Neural cell (in vitro differentiated cells): ENCODE results near the gene DNAJB8. TPM values are rescaled to one million over a fixed set of nuclear protein-coding genes. Genes with fewer than 3 reads are reported as not detected.

ENCODE experiments used
- H2AFZ ChIP-seq: fragments of 200-600, 300-800 bp; sonication (generic), shearing (Covaris generic); 2 replicates; pipeline ENCODE4 v1.6.0; 2014; ENCODE audit warnings: low read depth, mild to moderate bottlenecking, antibody characterized with exemption, low read length, moderate library complexity
- H3F3A ChIP-seq: fragments of 200-600 bp; shearing (Covaris generic); 2 replicates; pipeline ENCODE4 v1.6.1; 2016; ENCODE audit warnings: mild to moderate bottlenecking, moderate library complexity, mixed read lengths, antibody characterized with exemption, low read length; ENCODE audit not compliant: insufficient read depth, poor library complexity, severe bottlenecking
- H3K27ac ChIP-seq: fragments of 200-600, 300-800 bp; sonication (generic), shearing (Covaris generic); 2 replicates; pipeline ENCODE4 v1.5.1; 2014; ENCODE audit warnings: mild to moderate bottlenecking, low read length, moderate library complexity
- H3K27me3 ChIP-seq: fragments of 300-800, 200-600 bp; sonication (generic), shearing (Covaris generic); 2 replicates; pipeline ENCODE4 v1.6.0; 2014; ENCODE audit warnings: mild to moderate bottlenecking, low read depth, low read length, moderate library complexity; ENCODE audit not compliant: insufficient read depth
- H3K36me3 ChIP-seq: fragments of 300-800, 200-600 bp; sonication (generic), shearing (Covaris generic); 2 replicates; pipeline ENCODE4 v1.5.1; 2014; ENCODE audit warnings: mild to moderate bottlenecking, antibody characterized with exemption, low read length, moderate library complexity; ENCODE audit not compliant: insufficient read depth
- H3K4me2 ChIP-seq: fragments of 300-800, 200-600 bp; sonication (generic), shearing (Covaris generic); 2 replicates; pipeline ENCODE4 v1.6.0; 2014; ENCODE audit warnings: mild to moderate bottlenecking, low read length
- H3K4me3 ChIP-seq: fragments of 300-800, 200-600 bp; sonication (generic), shearing (Covaris generic); 2 replicates; pipeline ENCODE4 v1.5.1; 2014; ENCODE audit warnings: mild to moderate bottlenecking, low read length, moderate library complexity
- H3K79me2 ChIP-seq: fragments of 200-600 bp; shearing (Covaris generic); replicated peaks from 2 replicates; pipeline ENCODE4 v1.6.0; 2014; ENCODE audit warnings: mild to moderate bottlenecking, low read length, moderate library complexity; ENCODE audit not compliant: insufficient read depth
- H3K9ac ChIP-seq: fragments of 300-800, 200-600 bp; sonication (generic), shearing (Covaris generic); 2 replicates; pipeline ENCODE4 v1.6.1; 2016; ENCODE audit warnings: mild to moderate bottlenecking, low read length, mixed read lengths
- H3K9me2 ChIP-seq: fragments of 200-600 bp; shearing (Covaris generic); 2 replicates; pipeline ENCODE4 v1.6.1; 2016; ENCODE audit warnings: mild to moderate bottlenecking, low read length, mixed read lengths; ENCODE audit not compliant: insufficient read depth
- H3K9me3 ChIP-seq: fragments of 200-600, 300-800 bp; sonication (generic), shearing (Covaris generic); 2 replicates; pipeline ENCODE4 v1.6.1; 2016; ENCODE audit warnings: mild to moderate bottlenecking, mixed run types, low read length, moderate library complexity, mixed read lengths
- H4K20me1 ChIP-seq: fragments of 200-600 bp; shearing (Covaris generic); 2 replicates; pipeline ENCODE4 v1.6.1; 2016; ENCODE audit warnings: mild to moderate bottlenecking, mixed run types; ENCODE audit not compliant: insufficient read depth
- CTCF ChIP-seq: fragments of 450-650 bp; IDR thresholded peaks from 2 replicates; pipeline ENCODE4 v1.5.1; 2014; ENCODE audit warnings: antibody characterized with exemption, mild to moderate bottlenecking, moderate library complexity; ENCODE audit not compliant: poor library complexity, severe bottlenecking
- EP300 ChIP-seq: fragments of 450-650 bp; conservative IDR thresholded peaks from 2 replicates; pipeline ENCODE4 v1.6.1; 2014; ENCODE audit warnings: antibody characterized with exemption, mild to moderate bottlenecking, moderate library complexity; ENCODE audit not compliant: poor library complexity, severe bottlenecking
- EZH2 ChIP-seq: fragments of 200-600, 300-800 bp; shearing (Covaris generic), sonication (generic); IDR thresholded peaks from 2 replicates; pipeline ENCODE4 v1.6.1; 2014; ENCODE audit warnings: antibody characterized with exemption, low read length, borderline replicate concordance, mild to moderate bottlenecking; ENCODE audit not compliant: insufficient read depth, poor library complexity, severe bottlenecking
- MXI1 ChIP-seq: fragments of 450-650 bp; conservative IDR thresholded peaks from 2 replicates; pipeline ENCODE4 v1.6.1; 2014; ENCODE audit warnings: antibody characterized with exemption, mild to moderate bottlenecking; ENCODE audit not compliant: poor library complexity, severe bottlenecking
- POLR2AphosphoS5 ChIP-seq: IDR thresholded peaks from 2 replicates; pipeline ENCODE4 v1.6.1; 2012
- RAD21 ChIP-seq: fragments of 450-650 bp; conservative IDR thresholded peaks from 2 replicates; pipeline ENCODE4 v1.6.1; 2014; ENCODE audit warnings: antibody characterized with exemption, mild to moderate bottlenecking, moderate library complexity
- REST ChIP-seq: IDR thresholded peaks from 2 replicates; pipeline ENCODE4 v1.6.1; 2012; ENCODE audit warnings: borderline replicate concordance
- SMC3 ChIP-seq: fragments of 450-650 bp; conservative IDR thresholded peaks from 2 replicates; pipeline ENCODE4 v1.6.1; 2014; ENCODE audit warnings: antibody characterized with exemption, mild to moderate bottlenecking, moderate library complexity; ENCODE audit not compliant: poor library complexity
- TAF1 ChIP-seq: IDR thresholded peaks from 2 replicates; pipeline ENCODE4 v1.6.1; 2012; ENCODE audit warnings: low read depth
- polyA plus RNA-seq: library from polyadenylated mRNA; depleted of rRNA; stranded (reverse); fragments of >200 nt; gene quantifications from 2 replicates; pipeline ENCODE4 v1.2.3, GENCODE V29; 2014

The DNAJB8 gene
- polyA plus RNA-seq, 1 donor from 2014 or later = not detected

GRCh38 chr3:128438488-128439072 is 28.1 kb downstream of the DNAJB8 start:
- Histone ChIP-seq H3K36me3 (no peaks in the 10 kb centered on the region), H3K27me3 (no peaks in the 10 kb centered on the region), H3K27ac (no peak overlapping the region), H3K4me2 (no peak overlapping the region), H3K79me2 (no peaks in the 10 kb centered on the region), H3K9ac (no peak overlapping the region), H3K9me2 (no peaks in the 10 kb centered on the region), H3K9me3 (no peaks in the 10 kb centered on the region), H2AFZ (no peak overlapping the region), H3F3A (no peaks in the 10 kb centered on the region), H4K20me1 (no peaks in the 10 kb centered on the region), H3K4me3 (no peak overlapping the region)
- TF ChIP-seq EZH2 = no peak
- no peak for TF ChIP-seq REST
- no peak for TF ChIP-seq POLR2AphosphoS5
- TF ChIP-seq EP300 = no peak
- TF ChIP-seq TAF1 = no peak
- no peak for TF ChIP-seq CTCF
- no peak for TF ChIP-seq MXI1
- TF ChIP-seq RAD21 = no peak
- no peak for TF ChIP-seq SMC3

DNA sequence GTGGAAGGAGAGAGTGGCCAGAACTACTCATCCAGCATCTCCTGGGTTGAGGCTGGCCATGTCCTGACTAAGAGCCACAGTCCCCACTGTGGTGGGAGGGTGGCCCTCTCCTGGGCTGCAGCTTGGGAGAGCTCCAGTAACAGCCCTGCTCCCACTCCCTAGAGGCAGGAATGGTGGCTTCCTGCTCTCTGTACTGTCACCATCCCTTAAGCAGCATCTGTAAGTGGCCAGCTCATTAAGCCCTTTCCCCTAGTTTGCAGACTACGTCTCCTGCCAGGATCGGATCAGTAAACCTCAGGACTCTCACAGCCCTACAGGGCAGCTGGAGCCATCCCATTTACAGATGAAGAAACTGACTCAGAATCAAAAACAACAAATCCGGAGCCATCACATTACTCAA is 30.5 kb downstream of the DNAJB8 start:
- Histone ChIP-seq H2AFZ (no peak overlapping the region), H3K4me3 (no peak overlapping the region), H3F3A (no peaks in the 10 kb centered on the region), H3K27ac (no peak overlapping the region), H3K4me2 (no peak overlapping the region), H3K79me2 (no peaks in the 10 kb centered on the region), H3K9me2 (no peaks in the 10 kb centered on the region), H3K9ac (no peak overlapping the region), H3K9me3 (no peaks in the 10 kb centered on the region), H3K36me3 (no peaks in the 10 kb centered on the region), H3K27me3 (peaks cover 15% of the 10 kb centered on the region), H4K20me1 (no peaks in the 10 kb centered on the region)
- no peak for TF ChIP-seq EP300
- no peak for TF ChIP-seq MXI1
- no peak for TF ChIP-seq RAD21
- TF ChIP-seq CTCF = no peak
- no peak for TF ChIP-seq SMC3
- no peak for TF ChIP-seq EZH2
- TF ChIP-seq POLR2AphosphoS5 = no peak
- no peak for TF ChIP-seq REST
- TF ChIP-seq TAF1 = no peak
